C4-2B (cell line): ENCODE measurements around the gene PLCB4.

Source experiments
- H3K27ac ChIP-seq: fragments of 450-650 bp; 2 replicates; pipeline ENCODE4 v1.5.1; 2017
- CTCF ChIP-seq: fragments of 450-650 bp; conservative IDR thresholded peaks from 2 replicates; pipeline ENCODE4 v1.5.1; 2017; ENCODE audit warnings: mild to moderate bottlenecking
- ZFX ChIP-seq: fragments of 450-650 bp; IDR thresholded peaks from 2 replicates; pipeline ENCODE4 v1.6.1; 2017

Gene PLCB4

GRCh38 chr20:9352739-9353138, 283.9 kb downstream of the PLCB4 start:
- H3K27ac ChIP-seq: no peak overlapping the region
- TF ChIP-seq CTCF: no peak
- no peak for TF ChIP-seq ZFX

DNA sequence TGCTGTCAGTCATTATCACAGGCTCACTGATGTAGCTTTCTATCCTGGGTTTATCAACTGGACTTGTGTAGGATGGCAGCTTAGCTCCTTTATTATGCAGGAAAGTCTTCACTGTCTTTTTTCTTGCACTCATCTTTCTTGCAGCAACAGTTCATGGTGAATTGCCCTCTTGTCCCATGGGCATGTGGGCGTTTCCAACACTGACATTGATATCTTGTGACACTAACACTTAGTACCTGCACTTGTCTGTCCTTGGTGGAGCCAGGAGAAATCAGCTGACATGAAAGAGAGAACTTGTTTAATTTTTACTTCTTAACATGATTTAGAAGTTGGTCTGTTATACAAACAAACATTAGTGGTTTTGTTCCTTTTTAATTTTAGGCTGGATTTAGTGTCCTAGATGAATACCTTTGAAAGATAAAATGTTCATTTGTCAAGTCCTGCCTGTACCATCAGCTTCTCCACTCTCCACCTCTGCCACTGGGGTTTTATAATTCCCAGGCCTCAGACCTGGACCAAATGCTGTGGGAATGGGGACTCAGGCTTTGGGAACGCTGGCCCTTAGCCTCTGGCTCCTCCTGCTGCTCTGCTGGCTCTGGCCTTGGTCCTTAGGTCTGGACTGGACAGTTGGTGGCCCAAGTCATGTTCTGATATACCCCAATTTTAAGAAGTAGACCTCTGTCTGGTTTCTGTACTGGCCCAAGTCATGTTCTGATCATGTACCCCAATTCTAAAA, 284.5 kb downstream of the PLCB4 start:
- TF ChIP-seq CTCF: no peak
- TF ChIP-seq ZFX: no peak
- no peak overlapping the region for H3K27ac ChIP-seq

DNA sequence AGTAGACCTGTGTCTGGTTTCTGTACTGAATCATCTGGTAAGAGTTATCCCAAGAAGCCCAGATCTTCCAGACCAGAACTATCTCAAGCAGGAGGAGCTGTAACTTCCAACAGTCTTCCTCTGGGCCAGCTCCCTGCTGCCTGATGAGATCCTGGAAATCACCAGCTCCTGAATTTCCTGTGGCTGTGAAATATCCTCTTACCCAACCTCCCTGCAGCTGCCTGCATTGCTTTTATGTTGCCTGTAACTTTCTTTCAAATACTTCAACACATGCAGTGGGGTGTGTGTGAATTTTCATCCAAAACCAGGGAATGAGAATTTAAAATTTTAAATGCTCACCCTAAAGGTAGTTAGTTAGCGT, 285.0 kb downstream of the PLCB4 start:
- H3K27ac ChIP-seq: no peak overlapping the region
- TF ChIP-seq ZFX (no peak), CTCF (no peak)

GRCh38 chr20:9354579-9354978, 285.7 kb downstream of the PLCB4 start:
- TF ChIP-seq CTCF (no peak), ZFX (no peak)

DNA sequence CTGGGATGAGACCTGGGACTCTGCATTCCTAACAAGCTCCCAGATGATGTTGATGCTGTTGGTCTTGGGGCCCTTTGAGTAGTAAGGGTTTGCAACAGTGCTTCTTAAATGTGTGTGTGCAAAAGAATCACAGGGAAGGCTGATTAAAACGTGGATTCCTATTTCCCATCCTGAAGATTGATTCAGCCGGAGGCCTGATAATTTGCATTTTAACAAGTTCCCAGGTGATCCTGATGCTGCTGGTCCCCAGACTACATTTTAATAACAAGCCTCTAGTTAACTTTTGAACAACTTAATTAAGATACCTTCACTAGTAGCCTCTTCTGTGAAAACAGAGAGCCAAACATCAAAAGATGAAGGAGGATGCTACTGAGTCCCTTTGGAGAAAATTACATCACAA, 289.1 kb downstream of the PLCB4 start:
- no peak overlapping the region for H3K27ac ChIP-seq
- no peak for TF ChIP-seq ZFX
- TF ChIP-seq CTCF: no peak

More at GRCh38 chr20:9354579-9354978, 285.7 kb downstream of the PLCB4 start:
- H3K27ac ChIP-seq: no peak overlapping the region

- no peak overlapping the region for H3K27ac ChIP-seq
- TF ChIP-seq CTCF (peak; percentile 64), ZFX (no peak)
Observed at GRCh38 chr20:9359561-9360308, 290.8 kb downstream of the PLCB4 start.

DNA sequence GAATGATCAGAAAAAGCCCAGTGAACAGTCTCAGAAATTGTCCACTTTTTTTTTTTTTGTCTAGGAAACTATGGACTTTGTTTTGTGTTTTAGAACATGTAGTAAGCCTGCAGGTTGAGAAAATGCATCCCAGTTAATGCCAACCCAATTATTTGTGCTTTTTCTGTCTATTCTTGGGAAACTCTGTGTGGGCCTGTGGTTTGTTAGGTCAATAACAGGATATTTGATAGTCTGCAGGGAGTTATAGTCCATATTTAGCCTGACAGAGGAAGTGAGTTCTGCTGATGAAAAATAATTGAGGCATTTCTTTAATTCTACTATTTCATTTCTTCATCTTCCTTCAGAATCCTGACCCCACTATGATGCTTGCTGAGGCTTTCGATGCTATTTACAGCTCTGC, 291.5 kb downstream of the PLCB4 start:
- H3K27ac ChIP-seq: no peak overlapping the region
- TF ChIP-seq ZFX (no peak), CTCF (no peak)
